Neural progenitor cell (in vitro differentiated cells): Measurements from ENCODE around the gene KRTAP1-3.

ENCODE experiments used
- EZH2phosphoT487 ChIP-seq: fragments of 200-600 bp; sonication (generic); IDR thresholded peaks from 2 replicates; pipeline ENCODE4 v1.6.1; 2017; ENCODE audit warnings: antibody characterized with exemption
- TF ChIP-seq, protein P1 (sequence below): fragments of 200-600 bp; sonication (generic); IDR thresholded peaks from 2 replicates; pipeline ENCODE4 v1.5.1; 2017; ENCODE audit warnings: antibody characterized with exemption, mild to moderate bottlenecking

DNA sequence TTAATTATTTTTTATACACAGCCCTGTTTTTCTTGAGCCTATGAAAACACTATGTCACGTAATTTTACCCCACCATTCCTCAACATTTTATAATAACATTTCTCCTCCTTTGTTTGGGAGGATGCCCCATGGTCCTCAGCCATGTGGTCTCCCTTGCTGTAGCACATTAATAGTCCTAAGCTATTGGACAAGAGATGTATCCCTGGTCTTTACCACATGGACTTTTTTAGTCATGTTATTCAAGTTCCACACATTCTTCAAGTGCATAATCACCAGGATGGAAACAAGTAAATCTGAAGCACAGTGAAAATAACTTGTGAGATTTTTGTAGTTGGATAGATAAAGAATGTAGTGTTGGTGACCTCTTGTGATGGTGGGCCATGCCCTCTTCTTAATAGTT, 27.3 kb upstream of the KRTAP1-3 start:
- TF ChIP-seq EZH2phosphoT487: no peak
- TF ChIP-seq, protein P1, sequence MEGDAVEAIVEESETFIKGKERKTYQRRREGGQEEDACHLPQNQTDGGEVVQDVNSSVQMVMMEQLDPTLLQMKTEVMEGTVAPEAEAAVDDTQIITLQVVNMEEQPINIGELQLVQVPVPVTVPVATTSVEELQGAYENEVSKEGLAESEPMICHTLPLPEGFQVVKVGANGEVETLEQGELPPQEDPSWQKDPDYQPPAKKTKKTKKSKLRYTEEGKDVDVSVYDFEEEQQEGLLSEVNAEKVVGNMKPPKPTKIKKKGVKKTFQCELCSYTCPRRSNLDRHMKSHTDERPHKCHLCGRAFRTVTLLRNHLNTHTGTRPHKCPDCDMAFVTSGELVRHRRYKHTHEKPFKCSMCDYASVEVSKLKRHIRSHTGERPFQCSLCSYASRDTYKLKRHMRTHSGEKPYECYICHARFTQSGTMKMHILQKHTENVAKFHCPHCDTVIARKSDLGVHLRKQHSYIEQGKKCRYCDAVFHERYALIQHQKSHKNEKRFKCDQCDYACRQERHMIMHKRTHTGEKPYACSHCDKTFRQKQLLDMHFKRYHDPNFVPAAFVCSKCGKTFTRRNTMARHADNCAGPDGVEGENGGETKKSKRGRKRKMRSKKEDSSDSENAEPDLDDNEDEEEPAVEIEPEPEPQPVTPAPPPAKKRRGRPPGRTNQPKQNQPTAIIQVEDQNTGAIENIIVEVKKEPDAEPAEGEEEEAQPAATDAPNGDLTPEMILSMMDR: no peak
